Measurements from ENCODE around the gene SPAG9.
A peak's percentile ranks its signal among the peaks of the same experiment; 100 is the strongest.

SPAG9 gene

GRCh38 chr17:50953831-50954601 lies 166.7 kb downstream of the SPAG9 start (continued):
- TF ChIP-seq, protein P1, sequence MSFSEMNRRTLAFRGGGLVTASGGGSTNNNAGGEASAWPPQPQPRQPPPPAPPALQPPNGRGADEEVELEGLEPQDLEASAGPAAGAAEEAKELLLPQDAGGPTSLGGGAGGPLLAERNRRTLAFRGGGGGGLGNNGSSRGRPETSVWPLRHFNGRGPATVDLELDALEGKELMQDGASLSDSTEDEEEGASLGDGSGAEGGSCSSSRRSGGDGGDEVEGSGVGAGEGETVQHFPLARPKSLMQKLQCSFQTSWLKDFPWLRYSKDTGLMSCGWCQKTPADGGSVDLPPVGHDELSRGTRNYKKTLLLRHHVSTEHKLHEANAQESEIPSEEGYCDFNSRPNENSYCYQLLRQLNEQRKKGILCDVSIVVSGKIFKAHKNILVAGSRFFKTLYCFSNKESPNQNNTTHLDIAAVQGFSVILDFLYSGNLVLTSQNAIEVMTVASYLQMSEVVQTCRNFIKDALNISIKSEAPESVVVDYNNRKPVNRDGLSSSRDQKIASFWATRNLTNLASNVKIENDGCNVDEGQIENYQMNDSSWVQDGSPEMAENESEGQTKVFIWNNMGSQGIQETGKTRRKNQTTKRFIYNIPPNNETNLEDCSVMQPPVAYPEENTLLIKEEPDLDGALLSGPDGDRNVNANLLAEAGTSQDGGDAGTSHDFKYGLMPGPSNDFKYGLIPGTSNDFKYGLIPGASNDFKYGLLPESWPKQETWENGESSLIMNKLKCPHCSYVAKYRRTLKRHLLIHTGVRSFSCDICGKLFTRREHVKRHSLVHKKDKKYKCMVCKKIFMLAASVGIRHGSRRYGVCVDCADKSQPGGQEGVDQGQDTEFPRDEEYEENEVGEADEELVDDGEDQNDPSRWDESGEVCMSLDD (tag by site-specific recombination; IDR thresholded peaks at IDR 0.05) = no peak; the same call in 1 of the 2 replicates
- TF ChIP-seq ZNF366 (tag by site-specific recombination; conservative IDR thresholded peaks at IDR 0.05) (peak; percentile 84), ZNF221 (tag by site-specific recombination; IDR thresholded peaks at IDR 0.05; ENCODE audit: borderline replicate concordance) (no peak), KLF1 (tag by site-specific recombination; IDR thresholded peaks at IDR 0.05) (peak; percentile 41; the same call in 1 of the 2 replicates), ZSCAN23 (tag by site-specific recombination; IDR thresholded peaks at IDR 0.05) (0 out of 2 replicates have a peak, but pooled peaks have one; percentile 59), ZFP41 (tag by site-specific recombination; IDR thresholded peaks at IDR 0.05; ENCODE audit: borderline replicate concordance) (no peak), IKZF3 (tag by site-specific recombination; IDR thresholded peaks at IDR 0.05) (peak; percentile 96), ZFP37 (tag by site-specific recombination; IDR thresholded peaks at IDR 0.05) (no peak), ZNF600 (tag by site-specific recombination; IDR thresholded peaks at IDR 0.05) (peak; percentile 91), ZNF776 (tag by site-specific recombination; IDR thresholded peaks at IDR 0.05; ENCODE audit: borderline replicate concordance) (no peak), GFI1B (tag by site-specific recombination; IDR thresholded peaks at IDR 0.05) (no peak), OSR2 (tag by site-specific recombination; IDR thresholded peaks at IDR 0.05) (peak; percentile 74), HOXA7 (CRISPR knock-in tag; IDR thresholded peaks at IDR 0.05; ENCODE audit: borderline replicate concordance) (no peak), ZBTB20 (tag by site-specific recombination; IDR thresholded peaks at IDR 0.05) (peak; percentile 51; the same call in 1 of the 2 replicates), ZNF423 (tag by site-specific recombination; IDR thresholded peaks at IDR 0.05) (peak; percentile 81; the same call in 1 of the 2 replicates), OVOL3 (tag by site-specific recombination; IDR thresholded peaks at IDR 0.05) (no peak), ZNF560 (tag by site-specific recombination; IDR thresholded peaks at IDR 0.05; ENCODE audit: borderline replicate concordance) (no peak), PRDM10 (tag by site-specific recombination; IDR thresholded peaks at IDR 0.05) (peak; percentile 53), ZSCAN30 (tag by site-specific recombination; IDR thresholded peaks at IDR 0.05) (0 out of 2 replicates have a peak, but pooled peaks have one; percentile 77), ZNF747 (tag by site-specific recombination; IDR thresholded peaks at IDR 0.05) (no peak), SCRT2 (tag by site-specific recombination; IDR thresholded peaks at IDR 0.05) (peak; percentile 57), YY2 (tag by site-specific recombination; IDR thresholded peaks at IDR 0.05) (no peak), INSM2 (tag by site-specific recombination; IDR thresholded peaks at IDR 0.05) (peak; percentile 63; the same call in 1 of the 2 replicates), KLF10 (tag by site-specific recombination; IDR thresholded peaks at IDR 0.05) (no peak), ZNF501 (tag by site-specific recombination; IDR thresholded peaks at IDR 0.05) (peak; percentile 66; the same call in 1 of the 2 replicates), ZFP3 (tag by site-specific recombination; IDR thresholded peaks at IDR 0.05; ENCODE audit: low read depth) (no peak), ZNF660 (tag by site-specific recombination; IDR thresholded peaks at IDR 0.05) (peak; percentile 87)
- TF ChIP-seq, protein P2, sequence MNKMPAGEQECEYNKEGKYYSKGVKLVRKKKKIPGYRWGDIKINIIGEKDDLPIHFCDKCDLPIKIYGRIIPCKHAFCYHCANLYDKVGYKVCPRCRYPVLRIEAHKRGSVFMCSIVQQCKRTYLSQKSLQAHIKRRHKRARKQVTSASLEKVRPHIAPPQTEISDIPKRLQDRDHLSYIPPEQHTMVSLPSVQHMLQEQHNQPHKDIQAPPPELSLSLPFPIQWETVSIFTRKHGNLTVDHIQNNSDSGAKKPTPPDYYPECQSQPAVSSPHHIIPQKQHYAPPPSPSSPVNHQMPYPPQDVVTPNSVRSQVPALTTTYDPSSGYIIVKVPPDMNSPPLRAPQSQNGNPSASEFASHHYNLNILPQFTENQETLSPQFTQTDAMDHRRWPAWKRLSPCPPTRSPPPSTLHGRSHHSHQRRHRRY (tag by site-specific recombination; IDR thresholded peaks at IDR 0.05) = no peak
- TF ChIP-seq, protein P3, sequence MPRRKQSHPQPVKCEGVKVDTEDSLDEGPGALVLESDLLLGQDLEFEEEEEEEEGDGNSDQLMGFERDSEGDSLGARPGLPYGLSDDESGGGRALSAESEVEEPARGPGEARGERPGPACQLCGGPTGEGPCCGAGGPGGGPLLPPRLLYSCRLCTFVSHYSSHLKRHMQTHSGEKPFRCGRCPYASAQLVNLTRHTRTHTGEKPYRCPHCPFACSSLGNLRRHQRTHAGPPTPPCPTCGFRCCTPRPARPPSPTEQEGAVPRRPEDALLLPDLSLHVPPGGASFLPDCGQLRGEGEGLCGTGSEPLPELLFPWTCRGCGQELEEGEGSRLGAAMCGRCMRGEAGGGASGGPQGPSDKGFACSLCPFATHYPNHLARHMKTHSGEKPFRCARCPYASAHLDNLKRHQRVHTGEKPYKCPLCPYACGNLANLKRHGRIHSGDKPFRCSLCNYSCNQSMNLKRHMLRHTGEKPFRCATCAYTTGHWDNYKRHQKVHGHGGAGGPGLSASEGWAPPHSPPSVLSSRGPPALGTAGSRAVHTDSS (tag by site-specific recombination; IDR thresholded peaks at IDR 0.05) = no peak; the same call in 1 of the 2 replicates
